Panc1 (cell line): ENCODE measurements around the gene EPHB2. TPM values are rescaled to one million over a fixed set of nuclear protein-coding genes. Genes with fewer than 3 reads are reported as not detected.
A peak's percentile ranks its signal among the peaks of the same experiment; 100 is the strongest.

Experiments used
- ATAC-seq: fragments of 200-7000 bp; cut with Tn5 transposase; 2 replicates; pipeline ENCODE4 v1.9.1; 2020; ENCODE audit warnings: mild to moderate bottlenecking, moderate library complexity
- BruUV-seq: library from RNA; stranded (reverse); fragments of 400-500 nt; replicated peaks from 2 replicates; lab custom pipeline; 2021; lab: Mats Ljungman, UMichigan
- CTCF ChIA-PET: fragments of 300-600 bp; sonication (Branson Sonifier 250); formaldehyde crosslinking; loops from one replicate; lab custom pipeline; 2022; ENCODE audit warnings: antibody characterized with exemption; lab: Charles Lee
- POLR2A ChIA-PET: fragments of 300-600 bp; sonication (Branson Sonifier 250); formaldehyde crosslinking; loops from one replicate; lab custom pipeline; 2022; ENCODE audit warnings: antibody characterized with exemption; lab: Charles Lee
- DNase-seq: peaks from one replicate; pipeline ENCODE4 v3.0.0-alpha.2; 2010; ENCODE audit warnings: low read depth, low spot score
- H3K27ac ChIP-seq: 2 replicates; pipeline ENCODE4 v1.5.1; 2011; ENCODE audit warnings: mild to moderate bottlenecking, low read length, inconsistent platforms
- H3K27me3 ChIP-seq: fragments of 200-500 bp; sonication (Bioruptor generic); 2 replicates; pipeline ENCODE4 v1.6.0; 2014; ENCODE audit warnings: low read length, inconsistent platforms; ENCODE audit not compliant: control insufficient read depth, insufficient read depth
- H3K36me3 ChIP-seq: fragments of 200-500 bp; sonication (Bioruptor generic); 2 replicates; pipeline ENCODE4 v1.5.1; 2014; ENCODE audit warnings: inconsistent platforms, mild to moderate bottlenecking, low read length, moderate library complexity; ENCODE audit not compliant: control insufficient read depth, insufficient read depth
- H3K4me1 ChIP-seq: 2 replicates; pipeline ENCODE4 v1.5.1; 2011; ENCODE audit warnings: inconsistent platforms, mild to moderate bottlenecking, low read length, moderate library complexity; ENCODE audit not compliant: control insufficient read depth, insufficient read depth
- H3K4me3 ChIP-seq, 2 experiments: 2 replicates each; pipeline ENCODE4 v1.5.1; 2011 to 2012; ENCODE audit warnings: low read depth in 2 of 2, low read length in 2 of 2, mild to moderate bottlenecking in 2 of 2, inconsistent platforms in 1 of 2, moderate library complexity in 1 of 2
- H3K9me3 ChIP-seq: fragments of 200-500 bp; sonication (Bioruptor generic); 2 replicates; pipeline ENCODE4 v1.5.1; 2014; ENCODE audit warnings: low read depth, mild to moderate bottlenecking, inconsistent platforms, low read length, moderate library complexity; ENCODE audit not compliant: control insufficient read depth, insufficient read depth
- CTCF ChIP-seq: fragments of 450-650 bp; IDR thresholded peaks from 2 replicates; pipeline ENCODE4 v1.5.1; 2017; ENCODE audit warnings: mild to moderate bottlenecking
- POLR2AphosphoS5 ChIP-seq: IDR thresholded peaks from 2 replicates; pipeline ENCODE4 v1.6.1; 2012; ENCODE audit warnings: mild to moderate bottlenecking, low read depth, low read length, moderate library complexity
- SIN3A ChIP-seq: IDR thresholded peaks from 2 replicates; pipeline ENCODE4 v1.6.1; 2012; ENCODE audit warnings: low read depth, mild to moderate bottlenecking, low read length, moderate library complexity, borderline replicate concordance; ENCODE audit not compliant: insufficient read depth
- TCF7L2 ChIP-seq: IDR thresholded peaks from 2 replicates; pipeline ENCODE4 v1.6.1; 2011; ENCODE audit warnings: mild to moderate bottlenecking, low read depth, low read length, inconsistent platforms
- in situ Hi-C: cut with HindIII; loops from 2 replicates; pipeline ENCODE4 v1.10.0; 2016; ENCODE audit warnings: low sequenced_read_pairs, low pct_unique_long_range_greater_than_20kb
- intact Hi-C: fragments of 100-400 bp; cut with micrococcal nuclease; formaldehyde crosslinking; loops from one replicate; pipeline ENCODE4 v1.10.0; 2022; ENCODE audit not compliant: unreplicated experiment
- total RNA-seq: library from RNA; stranded (reverse); gene quantifications from one replicate; pipeline ENCODE4 v1.2.1, GENCODE V29; 2021; ENCODE audit not compliant: unreplicated experiment
- TF ChIP-seq, protein P1 (sequence below), 2 experiments: IDR thresholded peaks; 2 replicates each; pipeline ENCODE4 v1.6.1; 2011 to 2012; ENCODE audit warnings: low read depth in 2 of 2, control low read depth in 1 of 2, low read length in 1 of 2, mild to moderate bottlenecking in 1 of 2, moderate library complexity in 1 of 2; ENCODE audit not compliant: insufficient read depth in 1 of 2

Gene EPHB2
- total RNA-seq, 1 experiment from 2014 or later, result 29.0 TPM

GRCh38 chr1:22786101-22786500, 75.5 kb downstream of the EPHB2 start:
- BruUV-seq, result no TSS peak
- Histone ChIP-seq H3K4me3 (no peak overlapping the region), H3K9me3 (no peaks in the 10 kb centered on the region), H3K4me1 (no peaks in the 10 kb centered on the region), H3K36me3 (no peaks in the 10 kb centered on the region), H3K27ac (no peak overlapping the region), H3K27me3 (no peaks in the 10 kb centered on the region)
- ChIA-PET CTCF (no interaction called here), POLR2A (no interaction called here)
- in situ Hi-C loops (no loop called here), intact Hi-C loops (no loop called here)
- no peak for DNase-seq
- no peak for ATAC-seq
- TF ChIP-seq, protein P1, sequence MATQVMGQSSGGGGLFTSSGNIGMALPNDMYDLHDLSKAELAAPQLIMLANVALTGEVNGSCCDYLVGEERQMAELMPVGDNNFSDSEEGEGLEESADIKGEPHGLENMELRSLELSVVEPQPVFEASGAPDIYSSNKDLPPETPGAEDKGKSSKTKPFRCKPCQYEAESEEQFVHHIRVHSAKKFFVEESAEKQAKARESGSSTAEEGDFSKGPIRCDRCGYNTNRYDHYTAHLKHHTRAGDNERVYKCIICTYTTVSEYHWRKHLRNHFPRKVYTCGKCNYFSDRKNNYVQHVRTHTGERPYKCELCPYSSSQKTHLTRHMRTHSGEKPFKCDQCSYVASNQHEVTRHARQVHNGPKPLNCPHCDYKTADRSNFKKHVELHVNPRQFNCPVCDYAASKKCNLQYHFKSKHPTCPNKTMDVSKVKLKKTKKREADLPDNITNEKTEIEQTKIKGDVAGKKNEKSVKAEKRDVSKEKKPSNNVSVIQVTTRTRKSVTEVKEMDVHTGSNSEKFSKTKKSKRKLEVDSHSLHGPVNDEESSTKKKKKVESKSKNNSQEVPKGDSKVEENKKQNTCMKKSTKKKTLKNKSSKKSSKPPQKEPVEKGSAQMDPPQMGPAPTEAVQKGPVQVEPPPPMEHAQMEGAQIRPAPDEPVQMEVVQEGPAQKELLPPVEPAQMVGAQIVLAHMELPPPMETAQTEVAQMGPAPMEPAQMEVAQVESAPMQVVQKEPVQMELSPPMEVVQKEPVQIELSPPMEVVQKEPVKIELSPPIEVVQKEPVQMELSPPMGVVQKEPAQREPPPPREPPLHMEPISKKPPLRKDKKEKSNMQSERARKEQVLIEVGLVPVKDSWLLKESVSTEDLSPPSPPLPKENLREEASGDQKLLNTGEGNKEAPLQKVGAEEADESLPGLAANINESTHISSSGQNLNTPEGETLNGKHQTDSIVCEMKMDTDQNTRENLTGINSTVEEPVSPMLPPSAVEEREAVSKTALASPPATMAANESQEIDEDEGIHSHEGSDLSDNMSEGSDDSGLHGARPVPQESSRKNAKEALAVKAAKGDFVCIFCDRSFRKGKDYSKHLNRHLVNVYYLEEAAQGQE (IDR thresholded peaks at IDR 0.05; ENCODE audit: insufficient read depth in 1 of 2, low read depth in 2 of 2, low read length in 1 of 2), result no peak
- no peak for TF ChIP-seq SIN3A
- no peak for TF ChIP-seq TCF7L2
- no peak for TF ChIP-seq POLR2AphosphoS5
- TF ChIP-seq CTCF, result no peak

GRCh38 chr1:22786719-22787489, 76.3 kb downstream of the EPHB2 start:
- CTCF ChIA-PET, result no interaction called here
- TF ChIP-seq TCF7L2 (0 out of 2 replicates have a peak, but pooled peaks have one; percentile 21), SIN3A (no peak)

GRCh38 chr1:22787636-22788035, 77.0 kb downstream of the EPHB2 start:
- no peak for TF ChIP-seq SIN3A
- no peak for TF ChIP-seq CTCF
- TF ChIP-seq, protein P1 (IDR thresholded peaks at IDR 0.05; ENCODE audit: insufficient read depth in 1 of 2, low read depth in 2 of 2, low read length in 1 of 2), result no peak
- no peak for TF ChIP-seq TCF7L2
- no peaks in the 10 kb centered on the region for H3K36me3 ChIP-seq
- ChIA-PET CTCF (no interaction called here), POLR2A (no interaction called here)
- H3K9me3 ChIP-seq, result no peaks in the 10 kb centered on the region
- no TSS peak for BruUV-seq
- in situ Hi-C loops, result no loop called here
- DNase-seq, result no peak
- no peaks in the 10 kb centered on the region for H3K27me3 ChIP-seq
- H3K4me1 ChIP-seq, result no peaks in the 10 kb centered on the region
- no peak overlapping the region for H3K27ac ChIP-seq
- intact Hi-C loops, result no loop called here
- no peak overlapping the region for H3K4me3 ChIP-seq
- ATAC-seq, result no peak

More at GRCh38 chr1:22786719-22787489, 76.3 kb downstream of the EPHB2 start:
- Histone ChIP-seq H3K4me3 (no peak overlapping the region), H3K27me3 (no peaks in the 10 kb centered on the region), H3K27ac (no peak overlapping the region), H3K36me3 (no peaks in the 10 kb centered on the region), H3K4me1 (no peaks in the 10 kb centered on the region), H3K9me3 (no peaks in the 10 kb centered on the region)
- POLR2A ChIA-PET, result no interaction called here
- in situ Hi-C loops, result no loop called here
- DNase-seq (no peak), ATAC-seq (no peak)
- no TSS peak for BruUV-seq
- intact Hi-C loops, result no loop called here
